Measurements from ENCODE around the gene PTPRA. TPM values are rescaled to one million over a fixed set of nuclear protein-coding genes. Genes with fewer than 3 reads are reported as not detected.

Gene PTPRA
- total and polyA plus RNA-seq, 2 of the 13 experiments (the other 11 are each of a cell fraction or from before 2014, with no cell fraction given), result 47.2 to 127 TPM

DNA sequence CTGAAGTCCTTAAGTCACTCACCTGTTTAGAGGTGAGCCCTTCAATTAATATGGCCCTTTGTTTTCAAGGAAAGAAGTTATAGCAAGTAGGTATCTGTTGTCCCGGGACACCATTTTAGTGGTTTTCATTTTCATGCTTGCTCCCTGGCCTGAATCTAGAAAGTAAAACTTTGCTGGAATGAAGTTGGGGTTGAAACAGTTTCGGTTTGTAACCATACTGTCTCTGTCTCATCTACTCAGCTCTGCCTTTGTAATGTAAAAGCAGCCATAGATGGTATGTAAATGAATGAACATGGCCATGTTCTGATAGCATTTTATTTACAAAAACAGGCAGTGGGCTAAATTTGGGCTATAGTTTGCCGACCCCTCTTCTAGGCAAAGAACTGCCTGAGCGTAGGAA is 105.2 kb downstream of the PTPRA start:
- Histone ChIP-seq H2AFZ (ENCODE audit: low read length) (no peak overlapping the region), H3K79me2 (ENCODE audit: insufficient read depth, low read length) (no peaks in the 10 kb centered on the region), H4K20me1 (ENCODE audit: insufficient read depth, low read length) (no peaks in the 10 kb centered on the region), H3K4me2 (ENCODE audit: low read depth, low read length) (no peak overlapping the region), H3K9ac (ENCODE audit: insufficient read depth, low read depth, low read length) (no peak overlapping the region), H3K4me1 (ENCODE audit: insufficient read depth, low read length) (peaks cover 10% of the 10 kb centered on the region), H3K27me3 (ENCODE audit: control insufficient read depth in 1 of 2, insufficient read depth in 2 of 2, low read length in 2 of 2) (no peaks in the 10 kb centered on the region), H3K4me3 (replicated peaks in 1 of 3; ENCODE audit: insufficient read depth in 1 of 3, low read depth in 2 of 3, low read length in 3 of 3) (no peak overlapping the region), H3K27ac (ENCODE audit: extremely low read length, insufficient read depth, low read length) (no peak overlapping the region), H3K9me3 (ENCODE audit: low read length) (no peaks in the 10 kb centered on the region), H3K36me3 (replicated peaks in 1 of 2; ENCODE audit: control insufficient read depth in 1 of 2, insufficient read depth in 2 of 2, low read length in 2 of 2) (peaks cover 0 to 4% of the 10 kb centered on the region in 2 experiments; a peak in 2 of 5 replicates)
- in situ Hi-C loops (cut with HindIII; ENCODE audit: extremely low pct_ligation_motif_present, low pct_unique_long_range_greater_than_20kb) (loop anchor here (5.0 kb wide), 1 partner anchor 61 kb away; no protein-coding TSS in a partner anchor), intact Hi-C loops (cut with micrococcal nuclease; ENCODE audit: unreplicated experiment) (no loop called here)
- TF ChIP-seq RARG (CRISPR knock-in tag; IDR thresholded peaks at IDR 0.05; ENCODE audit: low read depth) (no peak), ZNF367 (CRISPR knock-in tag; IDR thresholded peaks at IDR 0.05; ENCODE audit: borderline replicate concordance) (no peak), ZNF569 (CRISPR knock-in tag; IDR thresholded peaks at IDR 0.05; ENCODE audit: borderline replicate concordance) (no peak), DMAP1 (CRISPR knock-in tag; IDR thresholded peaks at IDR 0.05) (no peak), MIXL1 (CRISPR knock-in tag; IDR thresholded peaks at IDR 0.05) (no peak), ZNF616 (CRISPR knock-in tag; IDR thresholded peaks at IDR 0.05; ENCODE audit: low read depth) (no peak), SIX1 (CRISPR knock-in tag; IDR thresholded peaks at IDR 0.05; ENCODE audit: borderline replicate concordance) (no peak)
- BruUV-seq (replicated peaks), result no TSS peak
- FAIRE-seq (no peak), ATAC-seq (no peak), DNase-seq (ENCODE audit: low spot score) (no peak)
- ChIA-PET POLR2A (no interaction called here), CTCF (ENCODE audit: low intra/inter-chr PET ratio, low total read pairs) (no interaction called here)
- 72% methylated on average over 4 of the region's 4 CpGs for WGBS (ENCODE audit: low lambda C conversion rate)

DNA sequence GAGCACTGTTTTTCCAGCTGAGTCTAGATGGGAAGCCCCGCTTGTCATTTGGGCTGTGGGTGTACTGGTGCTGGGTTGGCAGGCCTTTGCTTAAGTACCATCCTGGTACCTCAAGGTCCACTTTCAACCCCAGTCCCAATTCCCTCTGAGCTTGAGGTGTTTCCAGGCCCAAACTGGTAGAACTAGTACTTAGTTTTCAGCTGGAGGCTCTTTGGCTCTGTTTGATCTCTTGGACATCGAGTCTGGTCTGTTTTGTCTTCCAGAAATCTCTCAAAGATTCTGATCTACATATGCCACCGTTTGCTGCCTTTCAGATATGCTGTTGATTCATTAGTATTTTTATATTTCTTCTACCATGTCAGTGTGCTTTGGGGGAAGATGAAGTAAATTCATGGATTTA is 108.4 kb downstream of the PTPRA start:
- intact Hi-C loops (cut with micrococcal nuclease; ENCODE audit: unreplicated experiment) (loop anchor here (1.0 kb wide), 1 partner anchor 67 kb away; no protein-coding TSS in a partner anchor), in situ Hi-C loops (cut with HindIII; ENCODE audit: extremely low pct_ligation_motif_present, low pct_unique_long_range_greater_than_20kb) (no loop called here)
- H3K4me2 ChIP-seq (ENCODE audit: low read depth, low read length), result no peak overlapping the region
- ChIA-PET POLR2A (no interaction called here), CTCF (ENCODE audit: low intra/inter-chr PET ratio, low total read pairs) (interaction anchor here (1.2 kb wide), 1 partner anchor 68 kb away, joined by 4 read pairs; no protein-coding TSS in a partner anchor)
- H4K20me1 ChIP-seq (ENCODE audit: insufficient read depth, low read length), result no peaks in the 10 kb centered on the region
- no peaks in the 10 kb centered on the region for H3K9me3 ChIP-seq (ENCODE audit: low read length)
- H3K27ac ChIP-seq (ENCODE audit: extremely low read length, insufficient read depth, low read length), result no peak overlapping the region
- no peak for ATAC-seq
- no peak overlapping the region for H3K9ac ChIP-seq (ENCODE audit: insufficient read depth, low read depth, low read length)
- no peak for FAIRE-seq
- no peak overlapping the region for H3K4me3 ChIP-seq (replicated peaks in 1 of 3; ENCODE audit: insufficient read depth in 1 of 3, low read depth in 2 of 3, low read length in 3 of 3)
- no peaks in the 10 kb centered on the region for H3K27me3 ChIP-seq (ENCODE audit: control insufficient read depth in 1 of 2, insufficient read depth in 2 of 2, low read length in 2 of 2)
- no peaks in the 10 kb centered on the region for H3K4me1 ChIP-seq (ENCODE audit: insufficient read depth, low read length)
- 94% methylated on average over 3 of the region's 3 CpGs for WGBS (ENCODE audit: low lambda C conversion rate)
- H3K79me2 ChIP-seq (ENCODE audit: insufficient read depth, low read length), result no peaks in the 10 kb centered on the region
- H2AFZ ChIP-seq (ENCODE audit: low read length), result no peak overlapping the region
- peaks cover 15 to 23% of the 10 kb centered on the region in 2 experiments for H3K36me3 ChIP-seq (replicated peaks in 1 of 2; ENCODE audit: control insufficient read depth in 1 of 2, insufficient read depth in 2 of 2, low read length in 2 of 2)
- TF ChIP-seq ZNF792 (CRISPR knock-in tag; IDR thresholded peaks at IDR 0.05) (no peak), ZNF558 (CRISPR knock-in tag; IDR thresholded peaks at IDR 0.05; ENCODE audit: borderline replicate concordance) (no peak), ZNF431 (CRISPR knock-in tag; IDR thresholded peaks at IDR 0.05; ENCODE audit: borderline replicate concordance, low read depth) (no peak), ZMYM3 (CRISPR knock-in tag; IDR thresholded peaks at IDR 0.05) (no peak), ZNF775 (CRISPR knock-in tag; IDR thresholded peaks at IDR 0.05; ENCODE audit: borderline replicate concordance) (no peak), KLF6 (CRISPR knock-in tag; IDR thresholded peaks at IDR 0.05) (no peak)
- no TSS peak for BruUV-seq (replicated peaks)
- no peak for DNase-seq (ENCODE audit: low spot score)
